Neural progenitor cell (in vitro differentiated cells): ENCODE results near the gene TPM3. TPM values are rescaled to one million over a fixed set of nuclear protein-coding genes. Genes with fewer than 3 reads are reported as not detected.

Experiments
- DNase-seq: peaks from one replicate; pipeline ENCODE4 v3.0.0-alpha.2; 2016; ENCODE audit warnings: low spot score
- H2AFZ ChIP-seq: fragments of 200-600 bp; sonication (generic); replicated peaks from 2 replicates; pipeline ENCODE4 v1.6.1; 2016; ENCODE audit warnings: antibody characterized with exemption
- H3F3A ChIP-seq: fragments of 200-600 bp; sonication (generic); 2 replicates; pipeline ENCODE4 v1.6.1; 2016; ENCODE audit warnings: antibody characterized with exemption, low read depth
- H3K27ac ChIP-seq: fragments of 200-600 bp; sonication (generic); 2 replicates; pipeline ENCODE4 v1.5.1; 2016; ENCODE audit warnings: mild to moderate bottlenecking
- H3K27me3 ChIP-seq: fragments of 200-600 bp; sonication (generic); 2 replicates; pipeline ENCODE4 v1.6.1; 2016; ENCODE audit warnings: mild to moderate bottlenecking, moderate library complexity
- H3K36me3 ChIP-seq: fragments of 200-600 bp; sonication (generic); 2 replicates; pipeline ENCODE4 v1.5.1; 2016
- H3K4me1 ChIP-seq: fragments of 200-600 bp; sonication (generic); 2 replicates; pipeline ENCODE4 v1.6.1; 2016; ENCODE audit warnings: mixed run types
- H3K4me2 ChIP-seq: fragments of 200-600 bp; sonication (generic); 2 replicates; pipeline ENCODE4 v1.6.1; 2016
- H3K4me3 ChIP-seq: fragments of 200-600 bp; sonication (generic); 2 replicates; pipeline ENCODE4 v1.5.1; 2016
- H3K79me2 ChIP-seq: fragments of 200-600 bp; sonication (generic); 2 replicates; pipeline ENCODE4 v1.6.1; 2016; ENCODE audit warnings: low read depth
- H3K9ac ChIP-seq: fragments of 200-600 bp; sonication (generic); 2 replicates; pipeline ENCODE4 v1.6.1; 2016
- H3K9me3 ChIP-seq: fragments of 200-600 bp; sonication (generic); 2 replicates; pipeline ENCODE4 v1.5.1; 2016; ENCODE audit warnings: low read depth
- H4K20me1 ChIP-seq: fragments of 200-600 bp; sonication (generic); 2 replicates; pipeline ENCODE4 v1.6.1; 2016; ENCODE audit warnings: low read depth
- H3K27ac Mint-ChIP-seq: 3 replicates; pipeline ENCODE4 v1.8.0; 2021; ENCODE audit warnings: mixed read lengths
- H3K27me3 Mint-ChIP-seq: 2 replicates; pipeline ENCODE4 v1.8.0; 2022; ENCODE audit warnings: low read depth, mild to moderate bottlenecking, inconsistent platforms, moderate library complexity, mixed read lengths; ENCODE audit not compliant: insufficient read depth
- H3K36me3 Mint-ChIP-seq: 3 replicates; pipeline ENCODE4 v1.8.0; 2021; ENCODE audit warnings: mixed read lengths
- H3K4me1 Mint-ChIP-seq: 3 replicates; pipeline ENCODE4 v1.8.0; 2021; ENCODE audit warnings: mixed read lengths
- H3K4me3 Mint-ChIP-seq: 3 replicates; pipeline ENCODE4 v1.8.0; 2021; ENCODE audit warnings: mild to moderate bottlenecking, moderate library complexity, mixed read lengths
- H3K9me3 Mint-ChIP-seq: 3 replicates; pipeline ENCODE4 v1.8.0; 2020; ENCODE audit warnings: mixed read lengths
- EZH2 ChIP-seq: fragments of 200-600 bp; sonication (generic); IDR thresholded peaks from 2 replicates; pipeline ENCODE4 v1.6.1; 2017; ENCODE audit warnings: antibody characterized with exemption, mild to moderate bottlenecking, moderate library complexity
- EZH2phosphoT487 ChIP-seq: fragments of 200-600 bp; sonication (generic); IDR thresholded peaks from 2 replicates; pipeline ENCODE4 v1.6.1; 2017; ENCODE audit warnings: antibody characterized with exemption
- total RNA-seq: library from RNA; depleted of rRNA; stranded (reverse); fragments of >200 nt; gene quantifications from 2 replicates; pipeline ENCODE4 v1.2.3, GENCODE V29; 2015; ENCODE audit warnings: low replicate concordance
- TF ChIP-seq, protein P1 (sequence below): fragments of 200-600 bp; sonication (generic); IDR thresholded peaks from 2 replicates; pipeline ENCODE4 v1.5.1; 2017; ENCODE audit warnings: antibody characterized with exemption, mild to moderate bottlenecking

Gene TPM3
- total RNA-seq, 1 donor from 2014 or later = 596 TPM

DNA sequence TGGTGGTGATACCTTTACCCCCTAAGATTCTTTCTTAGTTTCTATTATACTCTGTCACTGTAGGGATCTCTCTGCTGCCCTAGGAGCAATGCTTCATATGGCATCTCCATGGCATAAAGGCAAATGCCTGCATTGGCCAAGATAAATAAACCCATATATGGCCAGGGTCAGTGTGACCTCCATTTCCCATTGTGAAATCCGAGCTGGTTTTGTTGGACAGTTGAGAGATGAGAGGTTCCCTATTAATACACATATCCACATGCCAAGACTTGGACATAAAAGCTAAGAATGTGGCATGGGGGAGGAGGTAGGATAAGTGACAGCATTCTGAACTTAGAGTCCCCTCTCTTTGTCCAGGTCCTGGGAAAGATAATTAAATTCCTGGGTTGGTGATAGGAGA is 1.4 kb downstream of the TPM3 start:
- H3K27ac Mint-ChIP-seq = no peak overlapping the region
- H3K4me1 Mint-ChIP-seq = peaks cover 27% of the 10 kb centered on the region
- H3K4me3 Mint-ChIP-seq = no peak overlapping the region
- no peak overlapping the region for H3K27ac ChIP-seq
- no peak overlapping the region for H2AFZ ChIP-seq
- no peaks in the 10 kb centered on the region for H3K36me3 ChIP-seq
- peaks cover 20% of the 10 kb centered on the region for H3K4me1 ChIP-seq
- peaks cover 16% of the 10 kb centered on the region for H3F3A ChIP-seq
- no peak overlapping the region for H3K9ac ChIP-seq
- no peak overlapping the region for H3K4me2 ChIP-seq
- peaks cover 5% of the 10 kb centered on the region for H3K27me3 Mint-ChIP-seq
- no peaks in the 10 kb centered on the region for H3K79me2 ChIP-seq
- H3K36me3 Mint-ChIP-seq = no peaks in the 10 kb centered on the region
- H3K9me3 ChIP-seq = no peaks in the 10 kb centered on the region
- no peak for TF ChIP-seq EZH2phosphoT487
- TF ChIP-seq, protein P1, sequence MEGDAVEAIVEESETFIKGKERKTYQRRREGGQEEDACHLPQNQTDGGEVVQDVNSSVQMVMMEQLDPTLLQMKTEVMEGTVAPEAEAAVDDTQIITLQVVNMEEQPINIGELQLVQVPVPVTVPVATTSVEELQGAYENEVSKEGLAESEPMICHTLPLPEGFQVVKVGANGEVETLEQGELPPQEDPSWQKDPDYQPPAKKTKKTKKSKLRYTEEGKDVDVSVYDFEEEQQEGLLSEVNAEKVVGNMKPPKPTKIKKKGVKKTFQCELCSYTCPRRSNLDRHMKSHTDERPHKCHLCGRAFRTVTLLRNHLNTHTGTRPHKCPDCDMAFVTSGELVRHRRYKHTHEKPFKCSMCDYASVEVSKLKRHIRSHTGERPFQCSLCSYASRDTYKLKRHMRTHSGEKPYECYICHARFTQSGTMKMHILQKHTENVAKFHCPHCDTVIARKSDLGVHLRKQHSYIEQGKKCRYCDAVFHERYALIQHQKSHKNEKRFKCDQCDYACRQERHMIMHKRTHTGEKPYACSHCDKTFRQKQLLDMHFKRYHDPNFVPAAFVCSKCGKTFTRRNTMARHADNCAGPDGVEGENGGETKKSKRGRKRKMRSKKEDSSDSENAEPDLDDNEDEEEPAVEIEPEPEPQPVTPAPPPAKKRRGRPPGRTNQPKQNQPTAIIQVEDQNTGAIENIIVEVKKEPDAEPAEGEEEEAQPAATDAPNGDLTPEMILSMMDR = no peak
- H3K9me3 Mint-ChIP-seq = no peaks in the 10 kb centered on the region
- no peak overlapping the region for H3K4me3 ChIP-seq
- no peak for DNase-seq
- H4K20me1 ChIP-seq = no peaks in the 10 kb centered on the region
- H3K27me3 ChIP-seq = no peaks in the 10 kb centered on the region

- H2AFZ ChIP-seq = peak overlapping the region; percentile 12
- no peaks in the 10 kb centered on the region for H3K36me3 ChIP-seq
- no peak overlapping the region for H3K4me2 ChIP-seq
- Mint-ChIP-seq H3K27ac (no peak overlapping the region), H3K4me3 (no peak overlapping the region), H3K36me3 (peaks cover 4% of the 10 kb centered on the region), H3K27me3 (peaks cover 3% of the 10 kb centered on the region), H3K4me1 (peaks cover 32% of the 10 kb centered on the region), H3K9me3 (no peaks in the 10 kb centered on the region)
- peaks cover 9% of the 10 kb centered on the region for H3K79me2 ChIP-seq
- no peaks in the 10 kb centered on the region for H3K9me3 ChIP-seq
- H3K9ac ChIP-seq = no peak overlapping the region
- peaks cover 15% of the 10 kb centered on the region for H3K4me1 ChIP-seq
- no peak overlapping the region for H3K27ac ChIP-seq
- no peak overlapping the region for H3K4me3 ChIP-seq
- DNase-seq = no peak
- H3K27me3 ChIP-seq = no peaks in the 10 kb centered on the region
- TF ChIP-seq EZH2phosphoT487 = no peak
- TF ChIP-seq, protein P1 = no peak
- no peak for TF ChIP-seq EZH2
- H4K20me1 ChIP-seq = peaks cover 9% of the 10 kb centered on the region
- peaks cover 38% of the 10 kb centered on the region for H3F3A ChIP-seq
Observed at GRCh38 chr1:154186852-154187501, 4.9 kb downstream of the TPM3 start.

DNA sequence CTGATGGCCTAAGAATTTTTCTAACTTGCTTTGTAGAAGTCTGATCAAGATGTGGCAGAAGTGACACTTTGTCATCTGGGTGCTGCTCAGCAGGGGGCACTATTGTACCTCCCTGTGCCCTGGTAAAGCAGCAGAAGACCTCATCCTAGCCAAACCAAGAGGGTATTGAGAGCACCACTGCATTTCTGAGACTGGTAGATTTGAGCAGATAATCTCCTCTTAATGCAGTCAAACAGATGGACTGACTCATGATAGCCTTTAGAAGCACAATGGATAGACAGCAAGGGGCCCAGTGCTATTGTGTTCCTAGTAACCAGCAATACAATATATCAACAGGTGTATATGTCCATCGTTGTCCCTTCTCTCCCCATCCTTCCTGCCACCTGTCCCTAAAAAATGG is 5.7 kb downstream of the TPM3 start:
- Mint-ChIP-seq H3K4me3 (peak overlapping the region; percentile 64), H3K9me3 (no peaks in the 10 kb centered on the region)
- H3K27me3 ChIP-seq = no peaks in the 10 kb centered on the region

More for the DNA sequence above, 5.7 kb downstream of the TPM3 start:
- Histone ChIP-seq H2AFZ (no peak overlapping the region), H3K4me3 (no peak overlapping the region), H3K9ac (no peak overlapping the region), H3K36me3 (no peaks in the 10 kb centered on the region), H3K27ac (no peak overlapping the region), H3K9me3 (no peaks in the 10 kb centered on the region), H3F3A (peaks cover 39% of the 10 kb centered on the region), H3K4me1 (peaks cover 21% of the 10 kb centered on the region), H3K79me2 (peaks cover 17% of the 10 kb centered on the region), H4K20me1 (peaks cover 17% of the 10 kb centered on the region), H3K4me2 (peak overlapping the region; percentile 47)
- DNase-seq = peak; percentile 67
- peaks cover 39% of the 10 kb centered on the region for H3K4me1 Mint-ChIP-seq
- TF ChIP-seq EZH2 (no peak), EZH2phosphoT487 (peak; percentile 51)
- TF ChIP-seq, protein P1 = peak; percentile 63
- peak overlapping the region; percentile 76 for H3K27ac Mint-ChIP-seq
- H3K36me3 Mint-ChIP-seq = peaks cover 6% of the 10 kb centered on the region
- H3K27me3 Mint-ChIP-seq = peaks cover 3% of the 10 kb centered on the region
